M059J (cell line): ENCODE measurements around the gene DZIP3. TPM values are rescaled to one million over a fixed set of nuclear protein-coding genes. Genes with fewer than 3 reads are reported as not detected.

Experiments
- DNase-seq: peaks from one replicate; pipeline ENCODE4 v3.0.0-alpha.2; 2012; ENCODE audit warnings: low read depth
- total RNA-seq: library from RNA; depleted of rRNA; stranded (reverse); fragments of >200 nt; shearing (Covaris generic); gene quantifications from 2 replicates; pipeline ENCODE4 v1.2.3, GENCODE V29; 2014; rRNA removed

DZIP3 gene
- 9.1 and 14.6 TPM in 2 replicates for total RNA-seq

- peak; percentile 97 for DNase-seq
These were observed at the start of gene DZIP3, which contains the start of gene CIP2A for GRCh38 chr3:108589081-108589997. Gene DZIP3 (plus strand): TSS chr3:108589722. CDS start chr3:108605407, 15,685 bp downstream. Gene CIP2A (minus strand): TSS chr3:108589438. CDS start chr3:108589375, 63 bp downstream.

- no peak for DNase-seq
These were observed 43.3 kb upstream of the DZIP3 start for GRCh38 chr3:108546247-108546646.

DNA sequence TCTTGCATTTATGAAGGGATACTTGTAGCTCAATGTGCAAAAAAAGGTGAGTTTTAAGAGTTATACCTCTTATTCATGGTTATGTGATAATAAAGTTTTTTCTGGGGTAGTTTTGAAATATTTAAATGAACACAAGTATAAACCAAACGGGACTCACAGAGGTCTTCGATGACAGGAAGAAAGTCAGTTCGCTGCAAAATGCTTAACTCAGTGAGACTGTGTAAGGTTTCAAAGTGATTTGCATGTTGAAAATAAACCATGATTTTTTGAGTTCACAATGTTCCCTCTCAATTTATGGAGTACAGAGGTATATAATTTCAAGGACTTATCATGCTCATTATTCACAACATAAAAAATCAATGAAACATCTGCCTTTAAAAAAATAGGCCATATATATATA lies 42.8 kb upstream of the DZIP3 start:
- DNase-seq, result no peak

GRCh38 chr3:108548304-108548703 lies 41.2 kb upstream of the DZIP3 start:
- DNase-seq, result no peak

- no peak for DNase-seq
These were observed 40.6 kb upstream of the DZIP3 start for GRCh38 chr3:108548886-108549285.

DNA sequence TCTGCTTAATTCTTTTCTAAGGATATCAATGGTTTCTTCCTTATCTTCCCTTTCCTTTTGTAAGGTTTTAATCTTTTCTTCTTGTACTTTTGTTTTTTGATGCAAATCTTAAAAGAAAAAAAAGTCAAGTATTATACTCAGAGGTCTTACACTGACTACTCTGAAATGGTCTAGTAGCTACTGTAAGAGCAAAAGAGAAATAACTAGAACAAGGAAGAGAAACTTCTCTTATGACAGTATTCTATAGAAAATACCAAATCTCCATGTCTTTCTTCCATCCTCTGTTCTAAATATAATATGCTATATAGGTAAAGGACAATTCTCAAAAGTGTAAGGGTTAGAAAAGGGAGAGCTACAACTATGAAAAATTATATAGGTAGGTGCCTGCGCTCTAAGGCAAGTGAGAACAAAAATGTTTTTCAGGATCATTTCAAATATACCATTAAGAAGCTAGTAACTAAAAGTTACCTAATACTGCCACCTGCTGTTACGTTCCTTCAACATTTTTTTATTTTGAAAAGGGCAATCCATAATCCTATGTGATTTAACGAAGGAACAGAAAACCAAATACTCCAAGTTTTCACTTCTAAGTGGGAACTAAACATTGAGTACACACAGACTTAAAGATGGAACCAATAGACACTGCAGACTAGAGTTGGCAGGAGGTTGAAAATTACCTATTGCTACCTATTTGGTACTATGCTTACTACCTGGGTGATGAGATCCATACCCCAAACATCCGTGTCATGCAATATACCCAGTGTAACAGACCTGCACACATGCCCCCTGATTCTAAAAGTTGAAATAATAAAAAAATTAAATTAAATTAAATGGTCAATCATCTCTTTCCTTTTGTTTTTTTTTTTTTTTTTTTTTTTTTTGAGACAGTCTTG lies 37.0 kb upstream of the DZIP3 start:
- peak; percentile 48 for DNase-seq

DNA sequence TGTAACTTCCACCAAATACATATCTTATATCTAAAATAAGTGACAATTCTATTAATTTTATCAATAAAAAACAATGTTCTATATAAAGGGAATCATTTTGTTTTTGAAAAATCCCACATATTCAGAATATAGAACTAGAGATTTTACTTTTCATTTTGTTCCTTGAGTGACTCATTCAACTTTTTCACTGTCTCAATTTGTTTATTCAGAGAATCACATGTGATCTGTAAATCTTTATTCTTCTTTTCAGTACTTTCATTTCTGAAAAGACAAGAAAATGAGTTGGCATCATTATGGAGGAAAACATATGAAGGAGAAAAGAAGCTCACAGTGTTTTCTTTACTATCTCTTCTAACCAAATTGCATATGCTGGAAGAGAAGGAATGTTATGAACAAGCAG lies 35.3 kb upstream of the DZIP3 start:
- DNase-seq, result no peak

DNA sequence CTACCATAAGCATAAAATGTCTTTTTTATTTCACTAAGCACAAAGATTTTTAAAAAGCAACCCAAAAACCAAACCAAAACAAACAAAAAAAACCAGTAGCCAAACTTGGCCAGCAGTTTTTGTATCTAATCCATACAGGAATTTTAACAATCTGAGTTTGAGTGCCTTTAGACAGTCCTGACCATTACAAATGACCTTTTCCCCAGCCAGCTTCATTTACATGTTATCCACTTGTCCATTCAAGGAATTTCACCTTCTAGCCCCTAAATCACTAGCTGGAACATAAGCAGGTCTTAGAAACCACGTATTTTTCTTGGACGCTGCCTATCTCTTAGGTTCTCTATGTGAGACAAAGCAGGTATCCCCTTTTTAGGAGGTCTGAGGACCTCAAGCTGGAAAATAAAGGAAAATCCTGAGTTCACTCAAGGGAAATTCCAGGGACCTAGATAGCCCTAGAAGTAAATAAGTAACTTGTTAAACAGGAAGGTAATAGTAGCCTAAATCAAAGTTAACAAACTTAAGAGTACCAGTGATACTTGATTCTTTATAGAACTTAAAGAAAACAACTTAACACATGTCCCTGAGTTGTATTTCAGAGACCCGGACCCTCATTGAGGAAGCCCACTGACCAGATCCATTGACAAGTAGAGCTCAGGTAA lies 34.5 kb upstream of the DZIP3 start:
- peak; percentile 12 for DNase-seq

- no peak for DNase-seq
These were observed 33.4 kb upstream of the DZIP3 start for GRCh38 chr3:108555966-108556581.

- DNase-seq, result no peak
These were observed 27.0 kb upstream of the DZIP3 start for GRCh38 chr3:108562565-108562964.

DNA sequence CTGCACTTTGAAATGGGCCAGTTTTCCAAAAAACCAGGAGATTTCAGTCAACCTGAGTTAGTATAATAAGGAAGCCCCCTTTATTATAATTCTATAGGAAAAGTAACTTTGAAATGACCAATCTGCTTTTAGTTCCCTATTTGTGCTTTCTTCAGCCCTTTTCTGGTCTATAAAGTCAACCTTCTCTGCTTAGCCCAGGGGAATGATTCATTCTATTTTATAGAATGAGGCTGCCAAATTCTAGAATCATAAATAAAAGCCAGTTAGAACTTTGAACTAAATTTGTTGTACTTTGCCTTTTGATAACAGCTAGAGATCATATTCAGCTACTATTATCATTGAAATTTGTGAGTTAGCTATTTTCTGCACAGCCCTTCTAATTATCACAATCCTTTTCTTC lies 25.0 kb upstream of the DZIP3 start:
- peak; percentile 46 for DNase-seq

- DNase-seq, result no peak
These were observed 24.0 kb upstream of the DZIP3 start for GRCh38 chr3:108565506-108565905.

- no peak for DNase-seq
These were observed 22.9 kb upstream of the DZIP3 start for GRCh38 chr3:108566599-108566998.

DNA sequence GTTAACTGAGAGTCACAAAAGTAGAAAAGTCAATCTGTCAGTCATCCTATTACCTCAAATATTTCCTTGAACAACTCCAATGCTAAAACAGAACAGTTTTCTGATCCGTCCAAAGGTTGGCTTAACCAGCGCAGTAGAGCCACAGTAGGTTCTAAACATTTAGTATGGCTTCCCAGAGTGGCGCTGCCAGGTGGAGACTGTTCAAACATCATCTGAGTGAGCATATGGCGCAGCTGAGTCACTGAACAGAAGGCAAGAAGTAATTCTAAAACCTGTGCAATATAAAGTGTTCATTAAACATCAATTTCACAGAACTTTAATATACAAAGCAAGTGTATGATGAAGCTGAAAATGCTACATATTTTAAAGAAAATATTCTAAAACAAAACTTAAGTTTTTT lies 20.2 kb upstream of the DZIP3 start:
- no peak for DNase-seq

GRCh38 chr3:108578064-108578463 lies 11.5 kb upstream of the DZIP3 start:
- no peak for DNase-seq

- no peak for DNase-seq
These were observed 921 bp upstream of the DZIP3 start for GRCh38 chr3:108588601-108589000.

- no peak for DNase-seq
These were observed 439 bp downstream of the DZIP3 start for GRCh38 chr3:108589998-108590323.

DNA sequence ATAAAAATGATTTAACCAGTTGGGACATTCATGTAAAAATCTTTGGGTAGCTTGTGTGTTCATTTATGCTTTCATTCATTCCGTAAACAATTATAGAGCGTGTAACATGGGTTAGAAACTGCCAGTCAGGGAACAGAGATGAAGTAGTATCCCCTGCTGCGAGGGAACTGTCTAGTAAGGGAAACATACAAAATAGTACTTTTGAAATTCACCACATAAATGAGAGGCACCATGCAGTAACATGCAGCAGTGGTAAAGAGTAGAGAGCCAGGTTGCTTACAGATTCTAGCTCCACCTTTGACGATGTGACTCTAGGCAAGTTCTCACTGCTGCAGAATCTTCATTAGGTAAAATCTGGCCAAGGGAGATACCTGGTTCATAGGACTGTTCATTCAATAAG lies 938 bp downstream of the DZIP3 start:
- DNase-seq, result peak; percentile 12

GRCh38 chr3:108595321-108595720 lies 5.8 kb downstream of the DZIP3 start:
- no peak for DNase-seq

- no peak for DNase-seq
These were observed 8.9 kb downstream of the DZIP3 start for GRCh38 chr3:108598375-108598774.

DNA sequence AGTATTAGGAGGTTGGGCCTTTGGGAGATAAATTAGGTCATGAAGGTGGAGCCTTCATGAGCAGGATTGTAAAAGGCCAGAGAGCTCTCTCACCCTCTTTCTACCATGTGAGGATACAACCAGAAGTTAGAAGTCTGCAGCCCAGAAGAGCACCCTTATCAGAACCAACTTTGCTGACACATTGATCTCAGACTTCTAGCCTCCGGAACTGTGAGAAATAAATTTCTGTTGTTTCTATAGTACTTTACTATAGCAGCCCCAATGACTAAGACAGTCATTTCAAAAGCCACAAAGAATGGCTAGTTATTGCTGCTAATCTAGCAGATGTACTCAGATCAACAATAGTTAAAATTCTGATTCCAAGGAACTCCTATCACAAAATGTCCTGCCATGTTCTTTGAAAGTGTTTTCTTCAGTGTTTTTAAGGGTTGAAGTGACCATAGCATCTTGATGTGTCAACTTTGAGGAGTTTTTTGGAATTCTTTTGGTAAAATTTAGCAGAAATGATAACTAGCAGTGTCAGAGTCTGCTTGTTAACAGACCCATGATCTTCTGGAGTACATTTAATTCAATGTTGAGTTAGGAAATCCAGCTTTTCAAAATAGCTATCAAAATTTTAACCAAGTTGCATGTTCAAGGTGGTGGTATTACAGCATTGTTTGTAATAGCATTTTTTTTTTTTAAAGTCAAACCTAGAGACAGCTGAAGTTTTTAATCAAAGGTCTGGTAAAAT lies 10.3 kb downstream of the DZIP3 start:
- DNase-seq, result no peak
